Nephron progenitor cell (in vitro differentiated cells): ENCODE measurements around the gene SKOR1.

Experiments
- DNase-seq: peaks from one replicate; pipeline ENCODE4 v3.0.0; 2021
- H3K27ac Mint-ChIP-seq: 2 replicates; pipeline ENCODE4 v1.8.0; 2021; ENCODE audit warnings: mild to moderate bottlenecking, moderate library complexity, mixed read lengths
- H3K27me3 Mint-ChIP-seq: 2 replicates; pipeline ENCODE4 v1.8.0; 2021; ENCODE audit warnings: mild to moderate bottlenecking, low read depth, mixed read lengths; ENCODE audit not compliant: poor library complexity
- H3K36me3 Mint-ChIP-seq: 2 replicates; pipeline ENCODE4 v1.8.0; 2021; ENCODE audit warnings: low read depth, mixed read lengths
- H3K4me1 Mint-ChIP-seq: 2 replicates; pipeline ENCODE4 v1.8.0; 2021; ENCODE audit warnings: mixed read lengths
- H3K4me3 Mint-ChIP-seq: 2 replicates; pipeline ENCODE4 v1.8.0; 2021; ENCODE audit warnings: mild to moderate bottlenecking, moderate library complexity, mixed read lengths
- H3K9me3 Mint-ChIP-seq: 2 replicates; pipeline ENCODE4 v1.8.0; 2021; ENCODE audit warnings: mild to moderate bottlenecking, moderate library complexity, mixed read lengths
- TF ChIP-seq, protein P1 (sequence below): fragments of 200-600 bp; sonication (generic); IDR thresholded peaks from 2 replicates; pipeline ENCODE4 v1.5.0; 2021; ENCODE audit warnings: antibody characterized with exemption

Gene SKOR1

DNA sequence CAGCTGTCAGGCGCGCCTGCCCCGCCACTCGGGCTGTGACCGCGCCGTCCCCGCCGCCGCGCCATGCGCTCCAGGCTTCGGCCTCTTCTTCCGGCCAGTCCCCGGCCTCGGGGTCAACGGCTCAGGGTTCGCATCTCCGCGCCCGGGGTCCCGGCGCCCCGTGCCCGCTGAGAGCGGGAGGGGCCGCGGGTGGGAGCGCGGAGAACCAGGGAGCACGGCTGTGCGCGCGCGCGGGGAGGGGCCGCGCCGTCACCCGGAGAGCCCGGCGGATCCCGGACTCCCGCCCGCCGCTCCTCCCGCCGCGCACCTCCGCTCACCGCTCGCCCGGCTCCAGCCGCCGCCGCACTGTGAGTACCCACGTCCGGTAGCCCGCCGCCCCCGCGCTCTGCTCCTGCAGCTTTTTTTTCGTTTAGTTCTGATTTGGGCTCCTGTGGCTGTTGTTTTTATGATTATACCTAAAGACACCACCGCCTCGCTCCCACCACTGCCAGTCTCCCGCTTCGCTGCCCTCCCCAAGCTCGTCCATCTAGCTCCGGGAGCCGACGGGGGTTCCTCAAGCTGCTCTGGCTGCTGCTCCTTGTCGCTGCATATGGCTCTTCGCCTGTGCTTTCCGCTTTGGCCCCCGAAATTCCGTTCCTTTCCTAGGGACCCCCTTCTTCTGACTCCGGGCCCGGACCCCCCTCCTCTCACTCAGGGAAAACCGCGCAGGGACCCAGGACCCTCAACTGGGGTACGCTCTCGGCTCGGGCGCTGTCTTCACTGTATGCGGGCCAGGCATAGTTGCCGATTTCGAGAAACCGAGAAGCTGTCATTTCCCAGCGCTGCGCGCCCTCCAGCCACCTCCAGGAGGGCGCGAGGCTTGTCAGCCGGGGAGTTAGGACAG lies 1.8 kb upstream of the SKOR1 start:
- peaks cover 41% of the 10 kb centered on the region for H3K4me1 Mint-ChIP-seq
- H3K27ac Mint-ChIP-seq: no peak overlapping the region
- DNase-seq: no peak
- TF ChIP-seq, protein P1, sequence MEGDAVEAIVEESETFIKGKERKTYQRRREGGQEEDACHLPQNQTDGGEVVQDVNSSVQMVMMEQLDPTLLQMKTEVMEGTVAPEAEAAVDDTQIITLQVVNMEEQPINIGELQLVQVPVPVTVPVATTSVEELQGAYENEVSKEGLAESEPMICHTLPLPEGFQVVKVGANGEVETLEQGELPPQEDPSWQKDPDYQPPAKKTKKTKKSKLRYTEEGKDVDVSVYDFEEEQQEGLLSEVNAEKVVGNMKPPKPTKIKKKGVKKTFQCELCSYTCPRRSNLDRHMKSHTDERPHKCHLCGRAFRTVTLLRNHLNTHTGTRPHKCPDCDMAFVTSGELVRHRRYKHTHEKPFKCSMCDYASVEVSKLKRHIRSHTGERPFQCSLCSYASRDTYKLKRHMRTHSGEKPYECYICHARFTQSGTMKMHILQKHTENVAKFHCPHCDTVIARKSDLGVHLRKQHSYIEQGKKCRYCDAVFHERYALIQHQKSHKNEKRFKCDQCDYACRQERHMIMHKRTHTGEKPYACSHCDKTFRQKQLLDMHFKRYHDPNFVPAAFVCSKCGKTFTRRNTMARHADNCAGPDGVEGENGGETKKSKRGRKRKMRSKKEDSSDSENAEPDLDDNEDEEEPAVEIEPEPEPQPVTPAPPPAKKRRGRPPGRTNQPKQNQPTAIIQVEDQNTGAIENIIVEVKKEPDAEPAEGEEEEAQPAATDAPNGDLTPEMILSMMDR: no peak
- peaks cover 88% of the 10 kb centered on the region for H3K27me3 Mint-ChIP-seq
- peak overlapping the region; percentile 86 for H3K4me3 Mint-ChIP-seq
- no peaks in the 10 kb centered on the region for H3K36me3 Mint-ChIP-seq
- no peaks in the 10 kb centered on the region for H3K9me3 Mint-ChIP-seq

DNA sequence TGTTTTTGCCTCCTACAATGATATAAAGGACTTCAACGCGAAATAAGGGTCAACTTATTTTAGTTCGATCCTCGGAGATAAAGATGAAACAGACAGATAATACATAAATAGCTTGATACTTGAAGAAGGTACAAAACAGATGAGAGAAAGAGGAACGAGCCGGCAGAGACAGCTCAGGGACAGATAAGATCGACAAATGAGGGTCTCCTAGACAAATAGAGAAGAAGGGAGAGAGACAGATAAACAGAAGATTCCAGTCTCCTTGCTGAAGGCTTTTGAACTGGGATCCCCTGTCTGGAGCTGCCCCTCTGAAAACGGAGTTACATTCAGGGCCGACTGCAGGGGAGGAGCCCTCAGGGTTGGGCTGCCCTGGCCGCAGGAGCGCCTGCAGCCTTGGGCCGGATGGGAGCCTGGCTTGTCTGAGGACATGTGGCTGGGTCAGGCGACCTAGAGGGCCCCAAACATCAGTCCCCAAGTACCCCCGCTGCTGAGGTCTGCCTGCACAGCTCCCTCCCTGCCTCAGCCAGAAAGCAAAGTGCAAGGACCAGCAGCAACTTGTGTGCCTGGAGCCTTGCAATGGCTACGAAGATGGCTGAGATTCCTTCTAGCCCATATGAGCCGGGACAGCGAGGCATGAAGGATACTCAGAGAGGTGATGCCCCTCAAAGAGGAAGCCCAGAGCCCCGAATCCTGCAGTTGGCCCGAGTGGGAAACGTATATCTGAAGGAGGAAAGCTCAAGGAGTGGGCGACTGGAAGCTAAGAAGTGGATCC lies 926 bp upstream of the SKOR1 start:
- H3K27ac Mint-ChIP-seq: no peak overlapping the region
- no peaks in the 10 kb centered on the region for H3K9me3 Mint-ChIP-seq
- peaks cover 46% of the 10 kb centered on the region for H3K4me1 Mint-ChIP-seq
- H3K27me3 Mint-ChIP-seq: peaks cover 88% of the 10 kb centered on the region
- H3K4me3 Mint-ChIP-seq: peak overlapping the region; percentile 86
- no peaks in the 10 kb centered on the region for H3K36me3 Mint-ChIP-seq
- no peak for DNase-seq
- TF ChIP-seq, protein P1: no peak

DNA sequence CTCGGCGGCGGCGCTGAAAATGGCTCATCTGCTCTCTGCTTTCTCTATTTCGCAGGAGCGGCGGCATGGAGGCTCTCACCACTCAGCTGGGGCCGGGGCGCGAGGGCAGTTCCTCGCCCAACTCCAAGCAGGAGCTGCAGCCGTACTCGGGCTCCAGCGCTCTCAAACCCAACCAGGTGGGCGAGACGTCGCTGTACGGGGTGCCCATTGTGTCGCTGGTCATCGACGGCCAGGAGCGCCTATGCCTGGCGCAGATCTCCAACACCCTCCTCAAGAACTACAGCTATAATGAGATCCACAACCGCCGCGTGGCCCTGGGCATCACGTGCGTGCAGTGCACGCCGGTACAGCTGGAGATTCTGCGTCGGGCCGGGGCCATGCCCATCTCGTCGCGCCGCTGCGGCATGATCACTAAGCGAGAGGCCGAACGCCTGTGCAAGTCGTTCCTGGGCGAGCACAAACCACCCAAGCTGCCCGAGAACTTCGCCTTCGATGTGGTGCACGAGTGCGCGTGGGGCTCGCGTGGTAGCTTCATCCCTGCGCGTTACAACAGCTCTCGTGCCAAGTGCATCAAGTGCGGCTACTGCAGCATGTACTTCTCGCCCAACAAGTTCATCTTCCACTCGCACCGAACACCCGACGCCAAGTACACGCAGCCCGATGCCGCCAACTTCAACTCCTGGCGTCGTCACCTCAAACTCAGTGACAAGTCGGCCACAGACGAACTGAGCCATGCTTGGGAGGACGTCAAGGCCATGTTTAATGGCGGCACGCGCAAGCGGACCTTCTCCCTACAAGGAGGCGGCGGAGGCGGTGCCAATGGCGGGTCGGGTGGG lies 790 bp downstream of the SKOR1 start:
- TF ChIP-seq, protein P1: no peak
- no peak for DNase-seq
- Mint-ChIP-seq H3K27ac (no peak overlapping the region), H3K4me1 (peaks cover 59% of the 10 kb centered on the region), H3K4me3 (peak overlapping the region; percentile 59), H3K27me3 (peaks cover 88% of the 10 kb centered on the region), H3K36me3 (no peaks in the 10 kb centered on the region), H3K9me3 (no peaks in the 10 kb centered on the region)

DNA sequence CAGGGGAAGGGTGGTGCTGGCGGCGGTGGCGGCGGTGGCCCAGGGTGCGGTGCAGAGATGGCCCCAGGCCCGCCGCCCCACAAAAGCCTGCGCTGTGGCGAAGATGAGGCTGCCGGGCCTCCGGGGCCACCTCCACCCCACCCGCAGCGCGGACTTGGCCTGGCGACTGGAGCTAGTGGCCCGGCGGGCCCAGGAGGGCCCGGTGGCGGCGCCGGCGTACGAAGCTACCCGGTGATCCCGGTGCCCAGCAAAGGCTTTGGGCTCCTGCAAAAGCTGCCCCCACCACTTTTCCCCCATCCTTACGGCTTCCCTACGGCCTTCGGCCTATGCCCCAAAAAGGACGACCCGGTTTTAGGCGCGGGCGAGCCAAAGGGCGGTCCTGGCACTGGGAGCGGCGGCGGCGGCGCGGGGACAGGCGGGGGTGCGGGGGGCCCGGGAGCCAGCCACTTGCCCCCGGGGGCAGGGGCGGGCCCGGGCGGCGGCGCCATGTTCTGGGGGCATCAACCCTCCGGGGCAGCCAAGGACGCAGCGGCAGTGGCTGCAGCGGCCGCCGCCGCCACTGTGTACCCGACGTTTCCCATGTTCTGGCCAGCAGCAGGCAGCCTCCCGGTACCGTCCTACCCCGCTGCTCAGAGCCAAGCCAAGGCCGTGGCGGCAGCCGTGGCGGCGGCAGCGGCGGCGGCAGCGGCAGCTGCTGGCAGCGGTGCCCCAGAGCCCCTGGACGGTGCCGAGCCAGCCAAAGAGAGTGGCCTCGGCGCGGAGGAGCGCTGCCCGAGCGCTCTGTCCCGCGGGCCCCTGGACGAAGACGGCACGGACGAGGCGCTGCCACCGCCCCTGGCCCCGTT lies 1.6 kb downstream of the SKOR1 start:
- no peaks in the 10 kb centered on the region for H3K36me3 Mint-ChIP-seq
- no peak overlapping the region for H3K4me3 Mint-ChIP-seq
- no peaks in the 10 kb centered on the region for H3K9me3 Mint-ChIP-seq
- TF ChIP-seq, protein P1: no peak
- peaks cover 88% of the 10 kb centered on the region for H3K27me3 Mint-ChIP-seq
- H3K27ac Mint-ChIP-seq: no peak overlapping the region
- H3K4me1 Mint-ChIP-seq: peaks cover 59% of the 10 kb centered on the region
- DNase-seq: no peak

DNA sequence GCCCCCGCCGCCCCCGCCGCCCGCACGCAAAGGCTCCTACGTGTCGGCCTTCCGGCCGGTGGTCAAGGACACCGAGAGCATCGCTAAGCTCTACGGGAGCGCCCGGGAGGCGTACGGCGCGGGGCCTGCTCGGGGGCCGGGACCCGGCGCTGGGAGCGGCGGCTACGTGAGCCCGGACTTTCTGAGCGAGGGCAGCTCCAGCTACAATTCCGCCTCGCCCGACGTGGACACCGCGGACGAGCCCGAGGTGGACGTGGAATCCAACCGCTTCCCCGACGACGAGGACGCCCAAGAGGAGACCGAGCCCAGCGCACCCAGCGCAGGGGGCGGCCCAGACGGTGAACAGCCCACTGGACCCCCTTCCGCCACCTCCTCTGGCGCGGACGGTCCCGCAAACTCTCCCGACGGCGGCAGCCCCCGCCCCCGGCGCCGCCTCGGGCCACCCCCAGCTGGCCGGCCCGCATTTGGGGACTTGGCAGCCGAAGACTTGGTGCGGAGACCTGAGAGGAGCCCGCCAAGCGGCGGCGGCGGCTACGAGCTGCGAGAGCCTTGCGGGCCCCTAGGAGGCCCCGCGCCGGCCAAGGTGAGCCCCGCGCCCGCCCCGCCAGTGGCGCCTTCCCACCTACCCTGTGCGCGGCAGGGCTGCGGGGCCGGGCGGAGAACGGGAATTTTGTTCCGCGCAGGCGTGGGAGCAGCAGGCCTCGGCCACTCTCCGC lies 2.4 kb downstream of the SKOR1 start:
- H3K36me3 Mint-ChIP-seq: no peaks in the 10 kb centered on the region
- no peaks in the 10 kb centered on the region for H3K9me3 Mint-ChIP-seq
- no peak overlapping the region for H3K4me3 Mint-ChIP-seq
- DNase-seq: no peak
- H3K27me3 Mint-ChIP-seq: peaks cover 88% of the 10 kb centered on the region
- H3K27ac Mint-ChIP-seq: no peak overlapping the region
- TF ChIP-seq, protein P1: no peak
- H3K4me1 Mint-ChIP-seq: peaks cover 58% of the 10 kb centered on the region
